Loucy (cell line): ENCODE measurements around the gene NAP1L1.

Source experiments
- H2AFZ ChIP-seq: fragments of 200-600 bp; sonication (generic); 2 replicates; pipeline ENCODE4 v1.6.0; 2016; ENCODE audit warnings: antibody characterized with exemption, mild to moderate bottlenecking, low read length, moderate library complexity
- H3F3A ChIP-seq: fragments of 200-600 bp; 2 replicates; pipeline ENCODE4 v1.6.0; 2016; ENCODE audit warnings: antibody characterized with exemption, low read depth, mild to moderate bottlenecking
- H3K27me3 ChIP-seq: fragments of 200-600 bp; sonication (generic); 2 replicates; pipeline ENCODE4 v1.6.1; 2014; ENCODE audit warnings: low read length, mild to moderate bottlenecking; ENCODE audit not compliant: insufficient read depth, poor library complexity, severe bottlenecking
- H3K36me3 ChIP-seq: fragments of 200-600 bp; sonication (generic); 2 replicates; pipeline ENCODE4 v1.6.1; 2016; ENCODE audit warnings: low read length; ENCODE audit not compliant: insufficient read depth
- H3K4me1 ChIP-seq: fragments of 200-600 bp; sonication (generic); 2 replicates; pipeline ENCODE4 v1.5.1; 2014; ENCODE audit warnings: low read length, mild to moderate bottlenecking; ENCODE audit not compliant: insufficient read depth, poor library complexity, severe bottlenecking
- H3K4me2 ChIP-seq: fragments of 200-600 bp; sonication (generic); 2 replicates; pipeline ENCODE4 v1.6.0; 2014; ENCODE audit warnings: antibody characterized with exemption, low read length, low read depth, mild to moderate bottlenecking; ENCODE audit not compliant: poor library complexity, severe bottlenecking
- H3K4me3 ChIP-seq: fragments of 200-600 bp; sonication (generic); 2 replicates; pipeline ENCODE4 v1.5.1; 2014; ENCODE audit warnings: low read length, mild to moderate bottlenecking, mixed read lengths; ENCODE audit not compliant: poor library complexity, severe bottlenecking
- H3K79me2 ChIP-seq: fragments of 200-600 bp; sonication (generic); 2 replicates; pipeline ENCODE4 v1.6.1; 2014; ENCODE audit warnings: low read length; ENCODE audit not compliant: insufficient read depth
- H3K9ac ChIP-seq: fragments of 200-600 bp; sonication (generic); 2 replicates; pipeline ENCODE4 v1.6.0; 2014; ENCODE audit warnings: mild to moderate bottlenecking, low read depth, low read length, moderate library complexity; ENCODE audit not compliant: poor library complexity, severe bottlenecking
- H3K9me2 ChIP-seq: fragments of 200-600 bp; sonication (generic); replicated peaks from 2 replicates; pipeline ENCODE4 v1.6.1; 2016; ENCODE audit warnings: low read depth, low read length, mixed read lengths
- H3K9me3 ChIP-seq: fragments of 200-600 bp; sonication (generic); 2 replicates; pipeline ENCODE4 v1.6.1; 2014; ENCODE audit warnings: mild to moderate bottlenecking, antibody characterized with exemption, low read length, low read depth; ENCODE audit not compliant: insufficient read depth
- H4K20me1 ChIP-seq: fragments of 200-600 bp; sonication (generic); 2 replicates; pipeline ENCODE4 v1.6.0; 2014; ENCODE audit warnings: antibody characterized with exemption, low read length, mild to moderate bottlenecking; ENCODE audit not compliant: insufficient read depth, poor library complexity, severe bottlenecking
- EZH2phosphoT487 ChIP-seq: fragments of 200-600 bp; IDR thresholded peaks from 2 replicates; pipeline ENCODE4 v1.6.1; 2018; ENCODE audit warnings: antibody characterized with exemption, mild to moderate bottlenecking, moderate library complexity, borderline replicate concordance
- TF ChIP-seq, protein P1 (sequence below): fragments of 200-600 bp; sonication (generic); conservative IDR thresholded peaks from 2 replicates; pipeline ENCODE4 v1.5.1; 2014; ENCODE audit warnings: mild to moderate bottlenecking, antibody characterized with exemption, low read length

NAP1L1 gene

DNA sequence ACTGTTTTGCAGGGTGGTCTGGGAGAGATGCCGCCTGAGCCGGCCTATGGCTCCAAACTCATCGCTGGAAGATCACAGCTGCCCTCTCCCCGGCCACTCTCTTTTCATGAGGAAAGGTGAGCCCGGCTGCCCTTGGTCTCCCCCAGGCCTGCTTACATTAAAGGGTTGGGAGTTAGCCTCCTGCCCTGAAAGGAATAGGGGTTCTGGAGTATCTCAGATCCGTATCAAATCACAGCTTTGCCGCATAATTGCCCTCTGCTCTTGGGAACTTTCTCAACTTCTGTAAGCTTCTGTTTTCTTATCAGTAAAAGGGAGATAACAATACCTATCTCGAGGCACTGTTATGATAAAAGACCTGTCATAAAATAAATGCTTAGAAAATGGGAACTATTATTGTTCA, 70.5 kb downstream of the NAP1L1 start:
- Histone ChIP-seq H3K79me2 (no peaks in the 10 kb centered on the region), H3K4me2 (no peak overlapping the region), H3K9me2 (no peaks in the 10 kb centered on the region), H2AFZ (no peak overlapping the region), H3K9ac (no peak overlapping the region), H4K20me1 (no peaks in the 10 kb centered on the region), H3K4me3 (no peak overlapping the region), H3K9me3 (no peaks in the 10 kb centered on the region), H3K27me3 (no peaks in the 10 kb centered on the region), H3F3A (no peaks in the 10 kb centered on the region), H3K36me3 (no peaks in the 10 kb centered on the region), H3K4me1 (peaks cover 9% of the 10 kb centered on the region)
- TF ChIP-seq, protein P1, sequence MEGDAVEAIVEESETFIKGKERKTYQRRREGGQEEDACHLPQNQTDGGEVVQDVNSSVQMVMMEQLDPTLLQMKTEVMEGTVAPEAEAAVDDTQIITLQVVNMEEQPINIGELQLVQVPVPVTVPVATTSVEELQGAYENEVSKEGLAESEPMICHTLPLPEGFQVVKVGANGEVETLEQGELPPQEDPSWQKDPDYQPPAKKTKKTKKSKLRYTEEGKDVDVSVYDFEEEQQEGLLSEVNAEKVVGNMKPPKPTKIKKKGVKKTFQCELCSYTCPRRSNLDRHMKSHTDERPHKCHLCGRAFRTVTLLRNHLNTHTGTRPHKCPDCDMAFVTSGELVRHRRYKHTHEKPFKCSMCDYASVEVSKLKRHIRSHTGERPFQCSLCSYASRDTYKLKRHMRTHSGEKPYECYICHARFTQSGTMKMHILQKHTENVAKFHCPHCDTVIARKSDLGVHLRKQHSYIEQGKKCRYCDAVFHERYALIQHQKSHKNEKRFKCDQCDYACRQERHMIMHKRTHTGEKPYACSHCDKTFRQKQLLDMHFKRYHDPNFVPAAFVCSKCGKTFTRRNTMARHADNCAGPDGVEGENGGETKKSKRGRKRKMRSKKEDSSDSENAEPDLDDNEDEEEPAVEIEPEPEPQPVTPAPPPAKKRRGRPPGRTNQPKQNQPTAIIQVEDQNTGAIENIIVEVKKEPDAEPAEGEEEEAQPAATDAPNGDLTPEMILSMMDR = no peak
- no peak for TF ChIP-seq EZH2phosphoT487

DNA sequence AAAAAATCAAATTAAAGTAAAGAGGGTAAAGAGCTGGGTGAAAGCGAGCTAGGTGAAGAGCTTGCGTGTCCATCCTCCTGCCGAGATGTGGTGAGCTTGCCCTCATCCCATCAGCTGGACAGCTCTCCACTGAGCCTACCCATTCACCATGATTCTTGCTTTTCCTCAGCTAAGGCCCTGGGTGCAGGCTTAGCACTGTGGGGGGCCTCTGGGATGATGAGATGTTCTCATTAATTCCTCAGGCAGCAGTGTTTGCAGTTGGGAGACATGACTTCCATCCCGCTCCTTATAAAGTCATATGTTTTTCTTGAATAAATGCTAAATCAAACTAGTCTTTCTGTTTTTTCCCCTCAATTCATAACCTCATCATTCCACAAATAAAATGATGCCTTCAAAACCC, 70.9 kb downstream of the NAP1L1 start:
- no peak overlapping the region for H2AFZ ChIP-seq
- H4K20me1 ChIP-seq = no peaks in the 10 kb centered on the region
- H3K9me2 ChIP-seq = no peaks in the 10 kb centered on the region
- no peaks in the 10 kb centered on the region for H3K36me3 ChIP-seq
- H3K4me3 ChIP-seq = no peak overlapping the region
- H3K79me2 ChIP-seq = no peaks in the 10 kb centered on the region
- H3K4me1 ChIP-seq = peaks cover 6% of the 10 kb centered on the region
- no peak overlapping the region for H3K4me2 ChIP-seq
- TF ChIP-seq EZH2phosphoT487 = no peak
- TF ChIP-seq, protein P1 = no peak
- no peaks in the 10 kb centered on the region for H3K27me3 ChIP-seq
- H3K9ac ChIP-seq = no peak overlapping the region
- H3K9me3 ChIP-seq = no peaks in the 10 kb centered on the region
- no peaks in the 10 kb centered on the region for H3F3A ChIP-seq

DNA sequence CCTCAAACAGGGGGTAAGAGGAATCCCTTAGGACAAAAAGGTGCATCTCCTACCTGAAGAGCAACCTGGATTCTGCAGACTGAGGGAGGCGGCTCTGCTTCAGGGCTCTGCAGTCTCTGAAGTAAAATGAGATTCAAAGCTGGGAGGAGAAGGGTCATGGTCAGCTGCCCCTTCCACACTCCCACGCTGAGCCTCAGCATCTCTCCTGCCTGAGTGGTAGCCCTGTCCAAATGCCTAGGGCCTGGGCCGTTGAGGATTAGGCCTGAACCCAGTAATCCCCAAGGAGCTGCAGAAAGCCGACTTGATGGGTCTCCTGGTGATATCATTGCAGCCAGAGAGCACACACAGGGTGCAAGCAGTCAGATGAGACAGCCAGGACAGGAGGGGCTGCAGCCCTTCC, 71.8 kb downstream of the NAP1L1 start:
- Histone ChIP-seq H3K27me3 (no peaks in the 10 kb centered on the region), H3K79me2 (no peaks in the 10 kb centered on the region), H2AFZ (no peak overlapping the region), H3K4me1 (no peaks in the 10 kb centered on the region), H4K20me1 (no peaks in the 10 kb centered on the region), H3K4me2 (no peak overlapping the region), H3K4me3 (no peak overlapping the region), H3K9me2 (no peaks in the 10 kb centered on the region), H3K9ac (no peak overlapping the region), H3K36me3 (no peaks in the 10 kb centered on the region), H3F3A (no peaks in the 10 kb centered on the region), H3K9me3 (no peaks in the 10 kb centered on the region)
- TF ChIP-seq, protein P1 = no peak
- TF ChIP-seq EZH2phosphoT487 = no peak
